Colonic mucosa (tissue), 4 donors: ENCODE measurements around the gene REV3L. TPM values are rescaled to one million over a fixed set of nuclear protein-coding genes. Genes with fewer than 3 reads are reported as not detected.

ENCODE experiments used
- DNase-seq: peaks from one replicate; pipeline ENCODE4 v3.0.0-alpha.2; 2020
- H3K27ac ChIP-seq: fragments of 200-600 bp; one replicate; pipeline ENCODE4 v1.8.0; 2021
- H3K27me3 ChIP-seq: fragments of 200-600 bp; one replicate; pipeline ENCODE4 v1.8.0; 2021
- H3K36me3 ChIP-seq: fragments of 200-600 bp; one replicate; pipeline ENCODE4 v1.8.0; 2021
- H3K4me1 ChIP-seq: fragments of 200-600 bp; one replicate; pipeline ENCODE4 v1.8.0; 2021; ENCODE audit warnings: mild to moderate bottlenecking
- H3K4me3 ChIP-seq: fragments of 200-600 bp; one replicate; pipeline ENCODE4 v1.8.0; 2021
- H3K9ac ChIP-seq, 2 donors: one replicate each; pipeline ENCODE4 v1.7.0; 2013; ENCODE audit warnings: control low read depth in 2 of 2, low read depth in 2 of 2, low read length in 2 of 2
- H3K9me3 ChIP-seq: fragments of 200-600 bp; one replicate; pipeline ENCODE4 v1.8.0; 2021
- intact Hi-C: fragments of 100-400 bp; cut with DNase I; formaldehyde crosslinking; loops from one replicate; pipeline ENCODE4 v1.14.1; 2022
- total RNA-seq, 2 donors: library from RNA; stranded (reverse); fragmentation: NEBNext Ultra II Directional in 1 of 2; extraction: Animal tissue kit (Norgen Biotek cat#: 25700) in 1 of 2; gene quantifications; one replicate each; pipeline ENCODE4 v1.2.1, GENCODE V29; 2021
- TF ChIP-seq, protein P1 (sequence below): fragments of 200-600 bp; IDR thresholded peaks from one replicate; pipeline ENCODE4 v1.8.0; 2022; ENCODE audit warnings: antibody characterized with exemption, mild to moderate bottlenecking
- donor health status: healthy.
- donor health status: DM: no; HTN: no; CAD: no.
- donor health status: DM: no; HTN: no; CAD: no.

Gene REV3L
- total RNA-seq, 2 donors from 2014 or later = 16.7 to 20.8 TPM

DNA sequence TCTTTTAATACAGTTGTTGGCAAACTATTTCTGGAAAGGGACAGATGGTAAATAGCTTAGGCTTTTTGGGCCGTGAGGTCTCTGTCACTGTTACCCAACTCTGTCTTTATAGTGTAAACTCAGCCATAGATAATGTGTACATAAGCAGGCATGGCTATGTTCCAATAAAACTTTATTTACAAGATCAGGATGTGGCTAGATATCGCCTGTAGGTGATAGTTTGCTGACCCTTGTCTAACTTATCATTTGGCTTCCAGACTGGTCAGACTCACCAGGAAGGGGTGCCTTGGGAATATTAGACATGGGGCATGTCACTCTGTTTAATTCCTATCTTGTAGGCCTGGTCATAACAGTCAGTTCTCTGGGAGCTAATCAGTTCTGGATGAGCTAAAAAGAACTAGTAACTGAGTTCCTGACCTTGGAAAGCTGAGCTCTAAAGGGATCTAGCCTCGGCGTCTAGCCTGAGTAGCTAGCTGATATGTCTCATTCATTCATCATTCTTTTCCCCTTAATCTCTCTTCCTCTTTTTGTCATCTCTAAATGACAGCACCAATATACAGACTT lies 232.1 kb downstream of the REV3L start:
- Histone ChIP-seq H3K9ac (no peak overlapping the region), H3K4me3 (no peak overlapping the region), H3K27ac (no peak overlapping the region), H3K27me3 (no peaks in the 10 kb centered on the region), H3K36me3 (no peaks in the 10 kb centered on the region), H3K9me3 (no peaks in the 10 kb centered on the region), H3K4me1 (no peaks in the 10 kb centered on the region)
- TF ChIP-seq, protein P1, sequence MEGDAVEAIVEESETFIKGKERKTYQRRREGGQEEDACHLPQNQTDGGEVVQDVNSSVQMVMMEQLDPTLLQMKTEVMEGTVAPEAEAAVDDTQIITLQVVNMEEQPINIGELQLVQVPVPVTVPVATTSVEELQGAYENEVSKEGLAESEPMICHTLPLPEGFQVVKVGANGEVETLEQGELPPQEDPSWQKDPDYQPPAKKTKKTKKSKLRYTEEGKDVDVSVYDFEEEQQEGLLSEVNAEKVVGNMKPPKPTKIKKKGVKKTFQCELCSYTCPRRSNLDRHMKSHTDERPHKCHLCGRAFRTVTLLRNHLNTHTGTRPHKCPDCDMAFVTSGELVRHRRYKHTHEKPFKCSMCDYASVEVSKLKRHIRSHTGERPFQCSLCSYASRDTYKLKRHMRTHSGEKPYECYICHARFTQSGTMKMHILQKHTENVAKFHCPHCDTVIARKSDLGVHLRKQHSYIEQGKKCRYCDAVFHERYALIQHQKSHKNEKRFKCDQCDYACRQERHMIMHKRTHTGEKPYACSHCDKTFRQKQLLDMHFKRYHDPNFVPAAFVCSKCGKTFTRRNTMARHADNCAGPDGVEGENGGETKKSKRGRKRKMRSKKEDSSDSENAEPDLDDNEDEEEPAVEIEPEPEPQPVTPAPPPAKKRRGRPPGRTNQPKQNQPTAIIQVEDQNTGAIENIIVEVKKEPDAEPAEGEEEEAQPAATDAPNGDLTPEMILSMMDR = no peak
- intact Hi-C loops = loop anchor here (10.0 kb wide), 1 partner anchor 224 kb away; no protein-coding TSS in a partner anchor
- no peak for DNase-seq

Other genes with a start within 250 kb of the REV3L start
- gene TRAF3IP2, start 122.7 kb upstream of the REV3L start, total RNA-seq = 10 to 100 TPM; 62.0 to 66.6 TPM